H9 (cell line): ENCODE results near the gene FRMD1. TPM values are rescaled to one million over a fixed set of nuclear protein-coding genes. Genes with fewer than 3 reads are reported as not detected.

ENCODE experiments used
- DNase-seq: peaks from one replicate; pipeline ENCODE4 v3.0.0-alpha.2; 2017
- H2AFZ ChIP-seq: one replicate; pipeline ENCODE4 v1.6.1; 2013; ENCODE audit warnings: mild to moderate bottlenecking, low read length, control low read depth, moderate library complexity
- H2AK5ac ChIP-seq: 2 replicates; pipeline ENCODE4 v1.6.1; 2013; ENCODE audit warnings: low read length, control low read depth, mixed read lengths; ENCODE audit not compliant: insufficient read length
- H2BK120ac ChIP-seq: one replicate; pipeline ENCODE4 v1.6.1; 2013; ENCODE audit warnings: low read depth, mild to moderate bottlenecking, low read length, control low read depth, inconsistent platforms; ENCODE audit not compliant: poor library complexity, severe bottlenecking
- H2BK12ac ChIP-seq: 2 replicates; pipeline ENCODE4 v1.6.1; 2013; ENCODE audit warnings: low read length, control low read depth, mixed read lengths, low read depth; ENCODE audit not compliant: insufficient read length
- H2BK15ac ChIP-seq: 2 replicates; pipeline ENCODE4 v1.6.1; 2013; ENCODE audit warnings: low read depth, low read length, control low read depth
- H2BK20ac ChIP-seq: one replicate; pipeline ENCODE4 v1.6.1; 2013; ENCODE audit warnings: low read depth, mild to moderate bottlenecking, low read length, control low read depth, inconsistent platforms; ENCODE audit not compliant: poor library complexity, severe bottlenecking
- H2BK5ac ChIP-seq: 2 replicates; pipeline ENCODE4 v1.6.1; 2013; ENCODE audit warnings: low read length, control low read depth, mixed read lengths; ENCODE audit not compliant: insufficient read length
- H3K14ac ChIP-seq: 2 replicates; pipeline ENCODE4 v1.6.1; 2013; ENCODE audit warnings: low read length, control low read depth; ENCODE audit not compliant: insufficient read depth
- H3K18ac ChIP-seq: 2 replicates; pipeline ENCODE4 v1.6.1; 2013; ENCODE audit warnings: low read depth, mild to moderate bottlenecking, mixed read lengths, low read length, control low read depth; ENCODE audit not compliant: insufficient read length
- H3K23ac ChIP-seq: 2 replicates; pipeline ENCODE4 v1.6.1; 2013; ENCODE audit warnings: low read length, control low read depth, mixed read lengths, low read depth; ENCODE audit not compliant: insufficient read length
- H3K23me2 ChIP-seq: 2 replicates; pipeline ENCODE4 v1.6.1; 2013; ENCODE audit warnings: low read depth, mild to moderate bottlenecking, mixed read lengths, low read length, control low read depth; ENCODE audit not compliant: insufficient read length, poor library complexity, severe bottlenecking
- H3K27ac ChIP-seq: 2 replicates; pipeline ENCODE4 v1.5.1; 2013; ENCODE audit warnings: low read length, control low read depth, mixed read lengths, low read depth; ENCODE audit not compliant: insufficient read length
- H3K27me3 ChIP-seq: 2 replicates; pipeline ENCODE4 v1.6.1; 2013; ENCODE audit warnings: low read length, control low read depth, inconsistent platforms; ENCODE audit not compliant: insufficient read depth
- H3K4ac ChIP-seq: 2 replicates; pipeline ENCODE4 v1.6.1; 2013; ENCODE audit warnings: low read depth, mild to moderate bottlenecking, control low read depth, inconsistent platforms, low read length, moderate library complexity
- H3K4me1 ChIP-seq: 2 replicates; pipeline ENCODE4 v1.6.1; 2013; ENCODE audit warnings: low read length, control low read depth, inconsistent platforms; ENCODE audit not compliant: insufficient read depth
- H3K4me2 ChIP-seq: 2 replicates; pipeline ENCODE4 v1.6.1; 2013; ENCODE audit warnings: low read length, control low read depth, mixed read lengths; ENCODE audit not compliant: insufficient read length, insufficient read depth
- H3K56ac ChIP-seq: 2 replicates; pipeline ENCODE4 v1.6.1; 2013; ENCODE audit warnings: low read depth, mild to moderate bottlenecking, mixed read lengths, low read length, control low read depth; ENCODE audit not compliant: insufficient read length
- H3K79me1 ChIP-seq: 2 replicates; pipeline ENCODE4 v1.6.1; 2013; ENCODE audit warnings: low read depth, mild to moderate bottlenecking, moderate library complexity, low read length, control low read depth, inconsistent platforms; ENCODE audit not compliant: insufficient read depth, poor library complexity, severe bottlenecking
- H3K79me2 ChIP-seq: 2 replicates; pipeline ENCODE4 v1.6.1; 2013; ENCODE audit warnings: low read length, control low read depth, inconsistent platforms; ENCODE audit not compliant: insufficient read depth
- H3K9ac ChIP-seq: 2 replicates; pipeline ENCODE4 v1.6.1; 2013; ENCODE audit warnings: low read length, control low read depth, mixed read lengths; ENCODE audit not compliant: insufficient read length; ENCODE audit errors: extremely low read depth
- H3K9me3 ChIP-seq: one replicate; pipeline ENCODE4 v1.6.1; 2013; ENCODE audit warnings: low read depth, low read length, inconsistent platforms; ENCODE audit not compliant: control insufficient read depth
- H3T11ph ChIP-seq: one replicate; pipeline ENCODE4 v1.6.1; 2013; ENCODE audit warnings: mild to moderate bottlenecking, low read length, control low read depth, inconsistent platforms
- H4K20me1 ChIP-seq: one replicate; pipeline ENCODE4 v1.6.1; 2013; ENCODE audit not compliant: control insufficient read depth, insufficient read length, insufficient read depth
- H4K5ac ChIP-seq: 2 replicates; pipeline ENCODE4 v1.6.1; 2013; ENCODE audit warnings: low read depth, mild to moderate bottlenecking, mixed read lengths, low read length, control low read depth; ENCODE audit not compliant: insufficient read length
- H4K8ac ChIP-seq: replicated peaks from 2 replicates; pipeline ENCODE4 v1.6.1; 2013; ENCODE audit warnings: low read length, control low read depth, mixed read lengths, low read depth; ENCODE audit not compliant: insufficient read length
- H4K91ac ChIP-seq: 2 replicates; pipeline ENCODE4 v1.6.1; 2013; ENCODE audit warnings: low read depth, mild to moderate bottlenecking, moderate library complexity, mixed read lengths, low read length, control low read depth; ENCODE audit not compliant: insufficient read length
- H3K27ac Mint-ChIP-seq, 3 experiments: 2 replicates in 2 of 3; 3 replicates in 1 of 3; pipeline ENCODE4 v1.8.0; 2020 to 2021; ENCODE audit warnings: mixed read lengths in 3 of 3, mild to moderate bottlenecking in 1 of 3, moderate library complexity in 1 of 3
- H3K27me3 Mint-ChIP-seq: 2 replicates; pipeline ENCODE4 v1.8.0; 2021; ENCODE audit warnings: low read depth, mild to moderate bottlenecking, moderate library complexity, mixed read lengths
- H3K36me3 Mint-ChIP-seq, 3 experiments: 2 replicates in 2 of 3; 3 replicates in 1 of 3; pipeline ENCODE4 v1.8.0; 2020 to 2021; ENCODE audit warnings: low read depth in 3 of 3, mixed read lengths in 3 of 3; ENCODE audit not compliant: insufficient read depth in 1 of 3
- H3K4me1 Mint-ChIP-seq, 2 experiments: 2 replicates each; pipeline ENCODE4 v1.8.0; 2020; ENCODE audit warnings: mixed read lengths in 2 of 2
- H3K4me3 Mint-ChIP-seq, 2 experiments: 2 replicates in 1 of 2; 3 replicates in 1 of 2; pipeline ENCODE4 v1.8.0; 2020 to 2021; ENCODE audit warnings: mild to moderate bottlenecking in 2 of 2, mixed read lengths in 2 of 2, moderate library complexity in 1 of 2
- H3K9me3 Mint-ChIP-seq, 2 experiments: 2 replicates in 1 of 2; 3 replicates in 1 of 2; pipeline ENCODE4 v1.8.0; 2020; ENCODE audit warnings: mild to moderate bottlenecking in 2 of 2, mixed read lengths in 2 of 2, moderate library complexity in 1 of 2
- WGBS: extraction: QIAGEN DNeasy Blood & Tissue Kit; methylation state at CpG from one replicate; pipeline ENCODE4 v1.1.7; 2013; ENCODE audit warnings: missing lambda C conversion rate, low lambda C conversion rate, mixed read lengths; ENCODE audit not compliant: insufficient read length; ENCODE audit errors: extremely low coverage; 5-methylcytosine and 5-hydroxymethylcytosine counted together
- total RNA-seq: library from RNA; stranded (reverse); gene quantifications from 2 replicates; pipeline ENCODE4 v1.2.1, GENCODE V29; 2021
- TF ChIP-seq, protein P1 (sequence below): fragments of 200-600 bp; sonication (generic); conservative IDR thresholded peaks from 3 replicates; pipeline ENCODE4 v1.8.0; 2021; ENCODE audit warnings: antibody characterized with exemption, mild to moderate bottlenecking

Gene FRMD1
- total RNA-seq, 1 experiment from 2014 or later = not detected

DNA sequence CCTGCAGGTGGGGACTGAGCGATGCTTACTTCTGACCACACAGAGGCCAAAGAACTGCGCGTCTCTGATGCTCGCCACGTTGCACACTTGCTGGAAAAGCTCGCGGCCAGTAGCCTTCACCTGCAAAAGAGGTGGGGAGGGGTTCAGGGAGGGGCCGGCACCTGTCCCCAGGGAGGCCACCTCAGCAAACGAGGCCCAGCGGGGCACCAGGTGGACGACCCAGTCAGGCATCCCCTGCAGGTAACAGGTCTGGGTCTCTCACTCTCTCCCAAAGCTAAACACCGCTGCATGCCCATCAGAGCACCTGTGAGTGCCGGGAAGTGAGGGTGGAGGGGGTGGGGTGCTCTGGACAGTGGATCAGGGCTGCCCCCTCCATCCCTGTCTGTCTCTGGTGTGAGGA is 3.8 kb downstream of the FRMD1 start:
- no peak overlapping the region for H3K23ac ChIP-seq
- no peak overlapping the region for H2AFZ ChIP-seq
- H4K5ac ChIP-seq = no peak overlapping the region
- DNase-seq = no peak
- no peak overlapping the region for H3K18ac ChIP-seq
- H3K4ac ChIP-seq = no peak overlapping the region
- H3K14ac ChIP-seq = no peak overlapping the region
- no peak overlapping the region for H2BK15ac ChIP-seq
- no peak overlapping the region for H2BK12ac ChIP-seq
- H3K56ac ChIP-seq = no peak overlapping the region
- no peak overlapping the region for H3K27ac ChIP-seq
- no peak overlapping the region for H3K9ac ChIP-seq
- H3K79me2 ChIP-seq = no peaks in the 10 kb centered on the region
- H3T11ph ChIP-seq = no peak overlapping the region
- TF ChIP-seq, protein P1, sequence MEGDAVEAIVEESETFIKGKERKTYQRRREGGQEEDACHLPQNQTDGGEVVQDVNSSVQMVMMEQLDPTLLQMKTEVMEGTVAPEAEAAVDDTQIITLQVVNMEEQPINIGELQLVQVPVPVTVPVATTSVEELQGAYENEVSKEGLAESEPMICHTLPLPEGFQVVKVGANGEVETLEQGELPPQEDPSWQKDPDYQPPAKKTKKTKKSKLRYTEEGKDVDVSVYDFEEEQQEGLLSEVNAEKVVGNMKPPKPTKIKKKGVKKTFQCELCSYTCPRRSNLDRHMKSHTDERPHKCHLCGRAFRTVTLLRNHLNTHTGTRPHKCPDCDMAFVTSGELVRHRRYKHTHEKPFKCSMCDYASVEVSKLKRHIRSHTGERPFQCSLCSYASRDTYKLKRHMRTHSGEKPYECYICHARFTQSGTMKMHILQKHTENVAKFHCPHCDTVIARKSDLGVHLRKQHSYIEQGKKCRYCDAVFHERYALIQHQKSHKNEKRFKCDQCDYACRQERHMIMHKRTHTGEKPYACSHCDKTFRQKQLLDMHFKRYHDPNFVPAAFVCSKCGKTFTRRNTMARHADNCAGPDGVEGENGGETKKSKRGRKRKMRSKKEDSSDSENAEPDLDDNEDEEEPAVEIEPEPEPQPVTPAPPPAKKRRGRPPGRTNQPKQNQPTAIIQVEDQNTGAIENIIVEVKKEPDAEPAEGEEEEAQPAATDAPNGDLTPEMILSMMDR = no peak
- H2BK20ac ChIP-seq = no peak overlapping the region
- no peaks in the 10 kb centered on the region for H3K36me3 Mint-ChIP-seq
- H3K4me3 Mint-ChIP-seq = no peak overlapping the region
- H4K91ac ChIP-seq = no peak overlapping the region
- H2BK5ac ChIP-seq = no peak overlapping the region
- H3K9me3 ChIP-seq = no peaks in the 10 kb centered on the region
- no peak overlapping the region for H3K27ac Mint-ChIP-seq
- H2AK5ac ChIP-seq = no peak overlapping the region
- H3K4me2 ChIP-seq = no peak overlapping the region
- H4K8ac ChIP-seq = no peak overlapping the region
- no peaks in the 10 kb centered on the region for H3K4me1 ChIP-seq
- no peaks in the 10 kb centered on the region; a peak in 1 of 5 replicates for H3K9me3 Mint-ChIP-seq
- H3K4me1 Mint-ChIP-seq = peaks cover 7 to 12% of the 10 kb centered on the region in 2 experiments
- no peak overlapping the region for H2BK120ac ChIP-seq
- no peaks in the 10 kb centered on the region for H4K20me1 ChIP-seq
- no peaks in the 10 kb centered on the region for H3K79me1 ChIP-seq
- no CpG with 5 or more reads among the region's 13 CpGs for WGBS
- H3K27me3 Mint-ChIP-seq = peaks cover 3% of the 10 kb centered on the region; the same call in 1 of the 2 replicates
- no peaks in the 10 kb centered on the region for H3K23me2 ChIP-seq
- H3K27me3 ChIP-seq = no peaks in the 10 kb centered on the region
